HL-60 (cell line): ENCODE data around the gene SH3YL1.

ENCODE experiments used
- DNase-seq, 2 experiments: peaks; one replicate each; pipeline ENCODE4 v3.0.0-alpha.2; 2010 to 2020; ENCODE audit warnings: low read depth in 1 of 2, low spot score in 1 of 2
- H3K27ac ChIP-seq: fragments of 250-450 bp; sonication (Bioruptor Pico); replicated peaks from 2 replicates; pipeline ENCODE4 v1.5.1; 2020; ENCODE audit warnings: mild to moderate bottlenecking, moderate library complexity
- H3K27me3 ChIP-seq: fragments of 250-450 bp; sonication (Bioruptor Pico); 2 replicates; pipeline ENCODE4 v1.5.1; 2021; ENCODE audit warnings: mild to moderate bottlenecking, moderate library complexity; ENCODE audit not compliant: insufficient read depth, poor library complexity, severe bottlenecking
- H3K4me3 ChIP-seq: replicated peaks from 2 replicates; pipeline ENCODE4 v1.5.1; 2011; ENCODE audit warnings: mild to moderate bottlenecking, control low read depth, low read length; ENCODE audit not compliant: insufficient read depth
- CTCF ChIP-seq: IDR thresholded peaks from one replicate; pipeline ENCODE4 v1.5.1; 2011; ENCODE audit warnings: low read length, control low read depth, inconsistent platforms; ENCODE audit not compliant: insufficient read depth
- GABPA ChIP-seq: IDR thresholded peaks from 2 replicates; pipeline ENCODE4 v1.6.1; 2012; ENCODE audit warnings: low read depth
- POLR2AphosphoS5 ChIP-seq: IDR thresholded peaks from 2 replicates; pipeline ENCODE4 v1.6.1; 2012; ENCODE audit warnings: low read depth
- SPI1 ChIP-seq: IDR thresholded peaks from 2 replicates; pipeline ENCODE4 v1.6.1; 2012; ENCODE audit warnings: low read depth, mild to moderate bottlenecking, borderline replicate concordance
- TF ChIP-seq, protein P1 (sequence below): IDR thresholded peaks from 2 replicates; pipeline ENCODE4 v1.6.1; 2012; ENCODE audit warnings: low read depth; ENCODE audit not compliant: insufficient replicate concordance

Gene SH3YL1

GRCh38 chr2:255195-255594 is 8.6 kb downstream of the SH3YL1 start:
- Histone ChIP-seq H3K4me3 (no peak overlapping the region), H3K27ac (no peak overlapping the region), H3K27me3 (no peaks in the 10 kb centered on the region)
- TF ChIP-seq GABPA: no peak
- DNase-seq: no peak

- Histone ChIP-seq H3K27ac (no peak overlapping the region), H3K4me3 (no peak overlapping the region), H3K27me3 (no peaks in the 10 kb centered on the region)
- DNase-seq: no peak
- TF ChIP-seq, protein P1, sequence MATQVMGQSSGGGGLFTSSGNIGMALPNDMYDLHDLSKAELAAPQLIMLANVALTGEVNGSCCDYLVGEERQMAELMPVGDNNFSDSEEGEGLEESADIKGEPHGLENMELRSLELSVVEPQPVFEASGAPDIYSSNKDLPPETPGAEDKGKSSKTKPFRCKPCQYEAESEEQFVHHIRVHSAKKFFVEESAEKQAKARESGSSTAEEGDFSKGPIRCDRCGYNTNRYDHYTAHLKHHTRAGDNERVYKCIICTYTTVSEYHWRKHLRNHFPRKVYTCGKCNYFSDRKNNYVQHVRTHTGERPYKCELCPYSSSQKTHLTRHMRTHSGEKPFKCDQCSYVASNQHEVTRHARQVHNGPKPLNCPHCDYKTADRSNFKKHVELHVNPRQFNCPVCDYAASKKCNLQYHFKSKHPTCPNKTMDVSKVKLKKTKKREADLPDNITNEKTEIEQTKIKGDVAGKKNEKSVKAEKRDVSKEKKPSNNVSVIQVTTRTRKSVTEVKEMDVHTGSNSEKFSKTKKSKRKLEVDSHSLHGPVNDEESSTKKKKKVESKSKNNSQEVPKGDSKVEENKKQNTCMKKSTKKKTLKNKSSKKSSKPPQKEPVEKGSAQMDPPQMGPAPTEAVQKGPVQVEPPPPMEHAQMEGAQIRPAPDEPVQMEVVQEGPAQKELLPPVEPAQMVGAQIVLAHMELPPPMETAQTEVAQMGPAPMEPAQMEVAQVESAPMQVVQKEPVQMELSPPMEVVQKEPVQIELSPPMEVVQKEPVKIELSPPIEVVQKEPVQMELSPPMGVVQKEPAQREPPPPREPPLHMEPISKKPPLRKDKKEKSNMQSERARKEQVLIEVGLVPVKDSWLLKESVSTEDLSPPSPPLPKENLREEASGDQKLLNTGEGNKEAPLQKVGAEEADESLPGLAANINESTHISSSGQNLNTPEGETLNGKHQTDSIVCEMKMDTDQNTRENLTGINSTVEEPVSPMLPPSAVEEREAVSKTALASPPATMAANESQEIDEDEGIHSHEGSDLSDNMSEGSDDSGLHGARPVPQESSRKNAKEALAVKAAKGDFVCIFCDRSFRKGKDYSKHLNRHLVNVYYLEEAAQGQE: no peak
- no peak for TF ChIP-seq SPI1
- TF ChIP-seq POLR2AphosphoS5: no peak
- no peak for TF ChIP-seq CTCF
- no peak for TF ChIP-seq GABPA
Observed at GRCh38 chr2:254241-254640, 9.6 kb downstream of the SH3YL1 start.

- no peak for DNase-seq
Observed at GRCh38 chr2:253202-253638, 10.6 kb downstream of the SH3YL1 start.

More at GRCh38 chr2:253202-253638, 10.6 kb downstream of the SH3YL1 start:
- Histone ChIP-seq H3K4me3 (no peak overlapping the region), H3K27me3 (no peaks in the 10 kb centered on the region), H3K27ac (no peak overlapping the region)
- no peak for TF ChIP-seq POLR2AphosphoS5
- no peak for TF ChIP-seq CTCF
- TF ChIP-seq, protein P1: no peak
- TF ChIP-seq GABPA: no peak
- no peak for TF ChIP-seq SPI1
